ENCODE measurements around the gene IFTAP.
"Not testable (repeated sequence)": the region's sequence is repeated elsewhere in the genome, so short reads cannot be mapped to it uniquely, and the experiment has no call there.

IFTAP gene, protein sequence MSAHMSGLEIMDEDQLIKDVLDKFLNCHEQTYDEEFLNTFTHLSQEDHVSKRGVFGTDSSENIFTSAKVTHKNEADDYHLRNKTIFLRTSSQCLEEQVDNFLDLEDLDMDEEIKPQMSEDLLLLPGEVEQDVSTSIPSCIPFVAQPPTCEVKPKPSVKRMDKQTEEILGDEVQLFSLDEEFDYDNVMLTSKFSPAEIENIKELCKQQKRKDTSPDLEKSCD

GRCh38 chr11:36594316-36594989, at the start of gene IFTAP:
Gene IFTAP (plus strand): TSS chr11:36594502. CDS start chr11:36610104, 15,602 bp downstream.
- TF ChIP-seq SUZ12 (IDR thresholded peaks at IDR 0.05; ENCODE audit: extremely low read depth, insufficient read depth, insufficient read length) = no peak
- TF ChIP-seq ZNF274 (IDR thresholded peaks at IDR 0.05; ENCODE audit: low read depth, low read length) = no peak
- no peak for TF ChIP-seq YY1 (IDR thresholded peaks at IDR 0.05; ENCODE audit: insufficient read depth, insufficient read length)
- Histone ChIP-seq H3K36me3 (ENCODE audit: insufficient read depth, insufficient read length, low read length) (no peaks in the 10 kb centered on the region), H3K9ac (ENCODE audit: insufficient read length, low read depth) (peak within 1 kb of the TSS; percentile 73), H3K4me1 (ENCODE audit: insufficient read depth, insufficient read length) (no peaks in the 10 kb centered on the region), H3K27me3 (ENCODE audit: insufficient read depth, insufficient read length) (peaks cover 24% of the 10 kb centered on the region), H3K4me3 (ENCODE audit: insufficient read length, low read depth) (peak within 1 kb of the TSS; percentile 79), H3K9me3 (ENCODE audit: insufficient read depth, low read length) (no peaks in the 10 kb centered on the region)
- DNase-seq (ENCODE audit: low read depth, low spot score) = peak; percentile 91

DNA sequence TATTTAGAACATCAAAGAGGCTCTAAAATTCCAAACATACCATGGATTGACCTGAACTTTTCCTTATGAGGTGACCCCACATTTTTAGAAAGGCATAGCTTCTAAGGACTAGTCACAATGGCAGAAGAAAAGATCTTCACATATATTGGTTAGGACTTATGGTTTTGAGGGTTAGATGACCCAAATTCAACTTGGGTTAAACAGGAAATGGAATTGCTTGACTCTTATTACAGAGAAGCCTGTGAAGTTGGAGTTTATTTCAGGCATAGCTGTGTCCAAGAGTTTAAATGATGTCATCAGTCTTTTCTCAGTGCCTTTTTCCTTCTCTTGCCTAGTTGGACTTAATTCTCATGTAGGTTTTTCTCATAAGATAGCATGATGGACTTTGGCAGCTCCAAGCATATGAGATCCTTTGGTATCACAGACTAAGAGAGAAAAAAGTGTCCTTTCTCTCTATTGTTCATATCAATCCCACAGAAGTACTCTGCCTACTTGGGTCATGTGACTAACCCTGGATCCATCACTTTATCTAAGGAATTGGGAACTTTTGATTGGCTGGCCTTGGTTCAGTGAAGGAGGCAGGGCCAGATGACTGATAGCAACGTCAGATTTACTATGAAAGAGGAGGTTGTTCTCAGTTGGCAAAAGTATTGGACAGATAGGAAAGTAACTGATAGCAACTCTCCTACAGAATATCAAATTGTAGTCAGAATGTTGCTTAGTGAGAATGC, 43.8 kb upstream of the IFTAP start:
- no peaks in the 10 kb centered on the region for H3K9me3 ChIP-seq (ENCODE audit: insufficient read depth, low read length)
- TF ChIP-seq YY1 (IDR thresholded peaks at IDR 0.05; ENCODE audit: insufficient read depth, insufficient read length) = no peak
- no peak for TF ChIP-seq SUZ12 (IDR thresholded peaks at IDR 0.05; ENCODE audit: extremely low read depth, insufficient read depth, insufficient read length)
- TF ChIP-seq ZNF274 (IDR thresholded peaks at IDR 0.05; ENCODE audit: low read depth, low read length) = no peak
- no peaks in the 10 kb centered on the region for H3K36me3 ChIP-seq (ENCODE audit: insufficient read depth, insufficient read length, low read length)
- no peak overlapping the region for H3K4me3 ChIP-seq (ENCODE audit: insufficient read length, low read depth)
- no peaks in the 10 kb centered on the region for H3K27me3 ChIP-seq (ENCODE audit: insufficient read depth, insufficient read length)
- no peaks in the 10 kb centered on the region for H3K4me1 ChIP-seq (ENCODE audit: insufficient read depth, insufficient read length)
- H3K9ac ChIP-seq (ENCODE audit: insufficient read length, low read depth) = no peak overlapping the region
- DNase-seq (ENCODE audit: low read depth, low spot score) = no peak

- peak overlapping the region; percentile 33 for H3K4me3 ChIP-seq (ENCODE audit: insufficient read length, low read depth)
- H3K9ac ChIP-seq (ENCODE audit: insufficient read length, low read depth); H3K27me3 ChIP-seq (ENCODE audit: insufficient read depth, insufficient read length); H3K36me3 ChIP-seq (ENCODE audit: insufficient read depth, insufficient read length, low read length); DNase-seq (ENCODE audit: low read depth, low spot score); H3K4me1 ChIP-seq (ENCODE audit: insufficient read depth, insufficient read length): not testable (repeated sequence)
- peak; percentile 39 for TF ChIP-seq YY1 (IDR thresholded peaks at IDR 0.05; ENCODE audit: insufficient read depth, insufficient read length)
- peaks cover 31% of the 10 kb centered on the region for H3K9me3 ChIP-seq (ENCODE audit: insufficient read depth, low read length)
Measured at GRCh38 chr11:36557390-36557789, 36.9 kb upstream of the IFTAP start.

DNA sequence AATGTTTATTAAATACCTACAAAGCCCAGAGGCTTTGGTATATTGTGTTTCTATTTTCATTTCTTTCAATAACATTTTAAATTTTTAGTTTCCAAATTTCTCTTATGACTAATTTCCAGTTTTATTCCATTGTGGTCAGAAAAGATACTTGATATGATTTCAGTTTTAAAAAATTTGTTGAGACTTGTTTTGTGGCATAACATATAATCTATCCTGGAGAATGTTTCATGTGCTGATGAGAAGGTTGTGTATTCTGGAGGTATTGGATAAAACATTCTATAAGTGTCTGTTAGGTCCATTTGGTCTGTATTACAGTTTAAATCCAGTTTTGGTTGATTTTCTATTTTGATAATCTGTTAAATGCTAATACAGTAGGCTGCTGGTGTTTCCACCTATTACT, 36.3 kb upstream of the IFTAP start:
- Histone ChIP-seq H3K9me3 (ENCODE audit: insufficient read depth, low read length) (peaks cover 31% of the 10 kb centered on the region), H3K4me1 (ENCODE audit: insufficient read depth, insufficient read length) (no peaks in the 10 kb centered on the region), H3K36me3 (ENCODE audit: insufficient read depth, insufficient read length, low read length) (no peaks in the 10 kb centered on the region), H3K27me3 (ENCODE audit: insufficient read depth, insufficient read length) (no peaks in the 10 kb centered on the region), H3K9ac (ENCODE audit: insufficient read length, low read depth) (no peak overlapping the region), H3K4me3 (ENCODE audit: insufficient read length, low read depth) (peak overlapping the region; percentile 33)
- no peak for TF ChIP-seq ZNF274 (IDR thresholded peaks at IDR 0.05; ENCODE audit: low read depth, low read length)
- TF ChIP-seq SUZ12 (IDR thresholded peaks at IDR 0.05; ENCODE audit: extremely low read depth, insufficient read depth, insufficient read length) = no peak
- no peak for TF ChIP-seq YY1 (IDR thresholded peaks at IDR 0.05; ENCODE audit: insufficient read depth, insufficient read length)
- DNase-seq (ENCODE audit: low read depth, low spot score) = no peak

GRCh38 chr11:36558571-36559413, 35.5 kb upstream of the IFTAP start:
- Histone ChIP-seq H3K4me3 (ENCODE audit: insufficient read length, low read depth) (no peak overlapping the region), H3K4me1 (ENCODE audit: insufficient read depth, insufficient read length) (no peaks in the 10 kb centered on the region), H3K36me3 (ENCODE audit: insufficient read depth, insufficient read length, low read length) (no peaks in the 10 kb centered on the region), H3K9me3 (ENCODE audit: insufficient read depth, low read length) (peaks cover 31% of the 10 kb centered on the region), H3K9ac (ENCODE audit: insufficient read length, low read depth) (no peak overlapping the region), H3K27me3 (ENCODE audit: insufficient read depth, insufficient read length) (no peaks in the 10 kb centered on the region)
- no peak for DNase-seq (ENCODE audit: low read depth, low spot score)
- TF ChIP-seq SUZ12 (IDR thresholded peaks at IDR 0.05; ENCODE audit: extremely low read depth, insufficient read depth, insufficient read length) (no peak), ZNF274 (IDR thresholded peaks at IDR 0.05; ENCODE audit: low read depth, low read length) (no peak), YY1 (IDR thresholded peaks at IDR 0.05; ENCODE audit: insufficient read depth, insufficient read length) (no peak)

GRCh38 chr11:36564376-36565030, 29.8 kb upstream of the IFTAP start:
- Histone ChIP-seq H3K27me3 (ENCODE audit: insufficient read depth, insufficient read length) (no peaks in the 10 kb centered on the region), H3K4me3 (ENCODE audit: insufficient read length, low read depth) (no peak overlapping the region), H3K36me3 (ENCODE audit: insufficient read depth, insufficient read length, low read length) (no peaks in the 10 kb centered on the region), H3K9me3 (ENCODE audit: insufficient read depth, low read length) (peaks cover 12% of the 10 kb centered on the region), H3K9ac (ENCODE audit: insufficient read length, low read depth) (no peak overlapping the region), H3K4me1 (ENCODE audit: insufficient read depth, insufficient read length) (no peaks in the 10 kb centered on the region)
- TF ChIP-seq ZNF274 (IDR thresholded peaks at IDR 0.05; ENCODE audit: low read depth, low read length) = no peak
- TF ChIP-seq SUZ12 (IDR thresholded peaks at IDR 0.05; ENCODE audit: extremely low read depth, insufficient read depth, insufficient read length) = no peak
- TF ChIP-seq YY1 (IDR thresholded peaks at IDR 0.05; ENCODE audit: insufficient read depth, insufficient read length) = no peak
- DNase-seq (ENCODE audit: low read depth, low spot score) = peak; percentile 44

Data from NT2/D1 (cell line).